A549 (cell line): ENCODE data around the gene COQ2. TPM values are rescaled to one million over a fixed set of nuclear protein-coding genes. Genes with fewer than 3 reads are reported as not detected.
"Not testable (repeated sequence)": the region's sequence is repeated elsewhere in the genome, so short reads cannot be mapped to it uniquely, and the experiment has no call there.

Experiments used
- ATAC-seq, 2 experiments: fragments of 200-7000 bp in 1 of 2; fragments of >200 bp in 1 of 2; cut with Nextera tagmentation in 1 of 2; cut with Tn5 transposase in 1 of 2; 3 replicates each; pipeline versions ENCODE4 v1.8.0 to v1.9.1; 2018 to 2020; ENCODE audit warnings: mild to moderate bottlenecking in 1 of 2, moderate library complexity in 1 of 2
- CTCF ChIA-PET: fragments of 300-600 bp; sonication (Branson Sonifier 250); formaldehyde crosslinking; extraction: SDS; loops from one replicate; lab custom pipeline; 2021; ENCODE audit warnings: antibody characterized with exemption, inconsistent platforms; lab: Yijun Ruan, JAX
- POLR2A ChIA-PET: fragments of 350-600 bp; formaldehyde crosslinking; extraction: SDS; loops from one replicate; lab custom pipeline; 2021; ENCODE audit warnings: antibody characterized with exemption, inconsistent platforms; lab: Yijun Ruan, JAX
- DNase-seq, 2 experiments: peaks; one replicate each; pipeline versions ENCODE4 v3.0.0 to v3.0.0-alpha.2; 2011 to 2016; ENCODE audit warnings: low read depth in 1 of 2, low spot score in 1 of 2
- FAIRE-seq: peaks from 2 replicates; lab custom pipeline; 2011; peaks lifted over from hg19 to GRCh38; lab: Jason Lieb, UNC
- H3K27ac ChIP-seq, 2 experiments: fragments of >200 bp; sonication (Bioruptor Twin); formaldehyde crosslinking; 3 replicates each; pipeline ENCODE4 v1.5.1; 2016 to 2017
- H3K4me1 ChIP-seq: fragments of >200 bp; sonication (Bioruptor Twin); formaldehyde crosslinking; 3 replicates; pipeline ENCODE4 v1.6.1; 2016
- H3K4me2 ChIP-seq: fragments of >200 bp; sonication (Bioruptor Twin); formaldehyde crosslinking; 3 replicates; pipeline ENCODE4 v1.6.1; 2016
- H3K4me3 ChIP-seq: fragments of >200 bp; sonication (Bioruptor Twin); formaldehyde crosslinking; 3 replicates; pipeline ENCODE4 v1.5.1; 2016
- H3K9me3 ChIP-seq: fragments of >200 bp; sonication (Bioruptor Twin); formaldehyde crosslinking; 3 replicates; pipeline ENCODE4 v1.6.1; 2016
- CEBPB ChIP-seq, 2 experiments: fragments of >200 bp in 1 of 2; sonication (Bioruptor Twin) in 1 of 2; formaldehyde crosslinking in 1 of 2; IDR thresholded peaks; 2 replicates each; pipeline ENCODE4 v1.6.1; 2012 to 2016
- CTCF ChIP-seq: fragments of >200 bp; sonication (Bioruptor Twin); formaldehyde crosslinking; IDR thresholded peaks from 3 replicates; pipeline ENCODE4 v1.5.1; 2016
- E2F6 ChIP-seq: IDR thresholded peaks from 2 replicates; pipeline ENCODE4 v1.6.1; 2012; ENCODE audit warnings: low read depth, borderline replicate concordance
- FOSB ChIP-seq: fragments of 250-450 bp; sonication (Bioruptor Pico); IDR thresholded peaks from 2 replicates; pipeline ENCODE4 v1.5.0; 2020; ENCODE audit warnings: mild to moderate bottlenecking, moderate library complexity
- GATA3 ChIP-seq: IDR thresholded peaks from 2 replicates; pipeline ENCODE4 v1.6.1; 2012; ENCODE audit warnings: borderline replicate concordance
- HES2 ChIP-seq: fragments of >200 bp; sonication (Bioruptor Twin); formaldehyde crosslinking; IDR thresholded peaks from 2 replicates; pipeline ENCODE4 v1.6.1; 2016
- HEYL ChIP-seq: fragments of 250-450 bp; sonication (Bioruptor Pico); IDR thresholded peaks from 2 replicates; pipeline ENCODE4 v1.8.0; 2021; ENCODE audit warnings: mild to moderate bottlenecking, moderate library complexity
- HOXA7 ChIP-seq: fragments of 250-450 bp; sonication (Bioruptor Pico); IDR thresholded peaks from 2 replicates; pipeline ENCODE4 v1.5.0; 2020; ENCODE audit warnings: mild to moderate bottlenecking, moderate library complexity
- HOXB13 ChIP-seq: fragments of 250-450 bp; sonication (Bioruptor Pico); IDR thresholded peaks from 2 replicates; pipeline ENCODE4 v1.5.0; 2020; ENCODE audit warnings: low read depth, mild to moderate bottlenecking, moderate library complexity
- HOXB5 ChIP-seq: fragments of 250-450 bp; sonication (Bioruptor Pico); IDR thresholded peaks from 2 replicates; pipeline ENCODE4 v1.5.0; 2020; ENCODE audit warnings: mild to moderate bottlenecking, moderate library complexity
- KDM1A ChIP-seq: fragments of 200-600 bp; sonication (generic); IDR thresholded peaks from 2 replicates; pipeline ENCODE4 v1.6.1; 2016; ENCODE audit warnings: low read depth, mild to moderate bottlenecking
- MAZ ChIP-seq: fragments of 150-350 bp; IDR thresholded peaks from 2 replicates; pipeline ENCODE4 v1.6.1; 2014; ENCODE audit warnings: antibody characterized with exemption, low read depth, low read length, borderline replicate concordance
- PBX3 ChIP-seq: IDR thresholded peaks from 2 replicates; pipeline ENCODE4 v1.6.1; 2012
- POLR2A ChIP-seq: IDR thresholded peaks from 2 replicates; pipeline ENCODE4 v1.6.1; 2012; ENCODE audit warnings: mild to moderate bottlenecking, low read length
- RAD21 ChIP-seq, 2 experiments: fragments of >200 bp in 1 of 2; sonication (Bioruptor Twin) in 1 of 2; formaldehyde crosslinking in 1 of 2; IDR thresholded peaks in 1 of 2; conservative IDR thresholded peaks in 1 of 2; 2 replicates in 1 of 2; 3 replicates in 1 of 2; pipeline ENCODE4 v1.6.1; 2012 to 2018; ENCODE audit warnings: inconsistent platforms in 1 of 2
- REST ChIP-seq: fragments of 200-600 bp; sonication (generic); IDR thresholded peaks from 2 replicates; pipeline ENCODE4 v1.6.1; 2016; ENCODE audit warnings: antibody characterized with exemption, mild to moderate bottlenecking, moderate library complexity
- RNF2 ChIP-seq: fragments of 200-600 bp; sonication (generic); IDR thresholded peaks from 2 replicates; pipeline ENCODE4 v1.6.1; 2016; ENCODE audit warnings: low read depth, mild to moderate bottlenecking, antibody characterized with exemption, moderate library complexity, borderline replicate concordance
- SMC3 ChIP-seq: fragments of >200 bp; sonication (Bioruptor Twin); formaldehyde crosslinking; IDR thresholded peaks from 3 replicates; pipeline ENCODE4 v1.6.1; 2018; ENCODE audit warnings: inconsistent platforms
- TFCP2L1 ChIP-seq: fragments of 250-450 bp; sonication (Bioruptor Pico); IDR thresholded peaks from 2 replicates; pipeline ENCODE4 v1.5.0; 2021; ENCODE audit warnings: mild to moderate bottlenecking
- WGBS: methylation state at CpG from one replicate; pipeline ENCODE4 v1.1.6; 2017; ENCODE audit errors: missing lambda C conversion rate; 5-methylcytosine and 5-hydroxymethylcytosine counted together
- polyA plus RNA-seq, 4 experiments: library from polyadenylated mRNA; depleted of rRNA in 3 of 4; stranded (reverse); fragments of >200 nt; fragmentation: RNase III in 1 of 4; extraction: RNeasy Plus Mini Kit Qiagen cat#74134 plus additional on column Dnase treatment in 1 of 4; gene quantifications; 2 replicates in 3 of 4; 3 replicates in 1 of 4; pipeline ENCODE4 v1.2.3, GENCODE V29; 2011 to 2017

Gene COQ2
- polyA plus RNA-seq, 2 of the 4 experiments (the other 2 are of a cell fraction), result 18.5 to 35.9 TPM

- Histone ChIP-seq H3K27ac (no peak overlapping the region), H3K4me3 (no peak overlapping the region), H3K4me2 (no peak overlapping the region), H3K9me3 (no peaks in the 10 kb centered on the region), H3K4me1 (no peaks in the 10 kb centered on the region)
- ChIA-PET POLR2A (no interaction called here), CTCF (interaction anchor here (0.8 to 0.9 kb wide), 2 partner anchors 32 to 49 kb away, joined by 3 read pairs; no protein-coding TSS in a partner anchor)
- FAIRE-seq, result no peak
- no peak for TF ChIP-seq PBX3
- no peak for TF ChIP-seq POLR2A
- TF ChIP-seq SMC3, result no peak
- no peak for TF ChIP-seq HOXB13
- no peak for TF ChIP-seq HEYL (CRISPR knock-in tag)
- TF ChIP-seq REST, result no peak
- no peak for TF ChIP-seq KDM1A
- no peak for TF ChIP-seq CEBPB (IDR thresholded peaks at IDR 0.05)
- no peak for TF ChIP-seq E2F6
- no peak for TF ChIP-seq FOSB (CRISPR knock-in tag)
- 70% methylated on average over 5 of the region's 5 CpGs for WGBS
- DNase-seq, result no peak
- ATAC-seq, result no peak
These were observed 45.0 kb upstream of the COQ2 start for GRCh38 chr4:83329521-83330110.

GRCh38 chr4:83328521-83329187 lies 44.1 kb upstream of the COQ2 start:
- DNase-seq (peak in 1 of 2 experiments; percentile 12), FAIRE-seq (no peak), ATAC-seq (peak in 1 of 2 experiments; percentile 33; a peak in 1 of 6 replicates)
- POLR2A ChIA-PET, result no interaction called here
- 60% methylated on average over 7 of the region's 7 CpGs for WGBS
- Histone ChIP-seq H3K9me3 (no peaks in the 10 kb centered on the region), H3K27ac (no peak overlapping the region), H3K4me2 (no peak overlapping the region), H3K4me3 (no peak overlapping the region), H3K4me1 (no peaks in the 10 kb centered on the region)
- TF ChIP-seq MAZ (no peak), CTCF (no peak), RAD21 (conservative IDR thresholded peaks at IDR 0.05 in 1 of 2, IDR thresholded peaks at IDR 0.05 in 1 of 2) (peak in 1 of 2 experiments; percentile 26; a peak in 1 of 5 replicates), POLR2A (no peak)
- CTCF ChIA-PET, result interaction anchor here (0.8 to 0.9 kb wide), 2 partner anchors 33 to 48 kb away, joined by 3 read pairs; no protein-coding TSS in a partner anchor

GRCh38 chr4:83326546-83326945 lies 41.9 kb upstream of the COQ2 start:
- no peak for DNase-seq
- CTCF ChIA-PET, result interaction anchor here (1.1 kb wide), 1 partner anchor 12 kb away, joined by 4 read pairs; no protein-coding TSS in a partner anchor
- H3K9me3 ChIP-seq, result no peaks in the 10 kb centered on the region
- 80% methylated on average over 8 of the region's 8 CpGs for WGBS
- no peak for ATAC-seq
- TF ChIP-seq HES2 (no peak), GATA3 (no peak), SMC3 (no peak), RNF2 (no peak), KDM1A (no peak), TFCP2L1 (no peak), HOXA7 (no peak), FOSB (CRISPR knock-in tag) (no peak), HOXB5 (CRISPR knock-in tag) (no peak)
- TF ChIP-seq, all 56 proteins: peak for 0
- Histone ChIP-seq H3K4me3 (no peak overlapping the region), H3K4me2 (no peak overlapping the region), H3K27ac (no peak overlapping the region), H3K4me1 (no peaks in the 10 kb centered on the region)
- POLR2A ChIA-PET, result no interaction called here
- FAIRE-seq, result no peak

GRCh38 chr4:83325306-83325705 lies 40.7 kb upstream of the COQ2 start:
- H3K4me2 ChIP-seq, DNase-seq, H3K4me3 ChIP-seq, CTCF ChIA-PET, POLR2A ChIA-PET, ATAC-seq, H3K27ac ChIP-seq, FAIRE-seq, H3K4me1 ChIP-seq, H3K9me3 ChIP-seq: not testable (repeated sequence)
- 70% methylated on average over 4 of the region's 4 CpGs for WGBS
